ENCODE measurements around the gene IQGAP3.

Gene IQGAP3

DNA sequence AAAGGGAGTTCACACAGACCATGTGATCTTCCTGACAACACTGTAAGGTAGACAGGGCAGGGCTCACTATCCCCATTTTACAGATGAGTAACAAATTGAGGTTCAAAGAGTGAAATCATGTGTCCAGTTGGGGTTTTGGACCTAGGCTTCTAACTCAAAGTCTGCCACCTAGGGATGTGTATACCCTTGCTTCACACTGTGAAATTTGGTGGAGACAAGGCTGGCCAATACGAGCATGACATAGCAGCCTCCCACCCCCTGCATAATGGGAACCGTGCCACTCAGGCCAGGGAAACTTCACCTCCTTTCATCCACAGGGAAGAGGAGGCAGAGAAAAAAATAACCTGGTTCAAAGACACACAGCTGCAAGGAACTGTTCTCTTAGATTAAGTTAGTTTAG is 6.8 kb downstream of the IQGAP3 start:
- no peak overlapping the region for H3K27ac ChIP-seq

DNA sequence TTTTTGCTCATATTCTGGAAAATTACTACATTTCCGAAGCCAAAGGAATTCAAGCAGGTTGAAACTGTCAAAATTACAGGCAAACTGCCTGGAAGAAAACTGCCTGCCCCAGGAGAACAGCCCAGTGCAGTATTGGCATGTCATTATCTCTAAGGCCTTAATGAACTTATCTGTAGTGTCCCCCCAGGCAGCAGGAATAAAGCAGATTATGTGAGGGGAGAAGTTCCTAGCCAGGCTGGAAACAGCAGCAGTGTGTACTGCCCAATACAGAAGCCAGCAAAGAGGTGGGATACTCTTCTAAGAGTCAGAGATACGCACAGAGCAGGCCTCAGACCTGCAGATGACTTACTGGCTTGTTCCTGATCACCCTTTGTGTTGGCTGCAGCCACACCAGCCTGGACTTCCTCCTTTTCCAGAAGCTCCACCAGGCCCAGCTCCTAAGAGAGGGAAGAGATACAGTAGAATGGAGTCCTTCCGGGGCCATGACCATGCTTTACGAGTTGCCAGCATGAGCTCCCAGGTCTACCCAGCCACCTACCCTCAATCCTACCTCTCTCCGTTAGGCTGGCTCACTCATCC is 11.7 kb downstream of the IQGAP3 start:
- TF ChIP-seq ZFX (IDR thresholded peaks at IDR 0.05; ENCODE audit: borderline replicate concordance), result no peak
- TF ChIP-seq, protein P1, sequence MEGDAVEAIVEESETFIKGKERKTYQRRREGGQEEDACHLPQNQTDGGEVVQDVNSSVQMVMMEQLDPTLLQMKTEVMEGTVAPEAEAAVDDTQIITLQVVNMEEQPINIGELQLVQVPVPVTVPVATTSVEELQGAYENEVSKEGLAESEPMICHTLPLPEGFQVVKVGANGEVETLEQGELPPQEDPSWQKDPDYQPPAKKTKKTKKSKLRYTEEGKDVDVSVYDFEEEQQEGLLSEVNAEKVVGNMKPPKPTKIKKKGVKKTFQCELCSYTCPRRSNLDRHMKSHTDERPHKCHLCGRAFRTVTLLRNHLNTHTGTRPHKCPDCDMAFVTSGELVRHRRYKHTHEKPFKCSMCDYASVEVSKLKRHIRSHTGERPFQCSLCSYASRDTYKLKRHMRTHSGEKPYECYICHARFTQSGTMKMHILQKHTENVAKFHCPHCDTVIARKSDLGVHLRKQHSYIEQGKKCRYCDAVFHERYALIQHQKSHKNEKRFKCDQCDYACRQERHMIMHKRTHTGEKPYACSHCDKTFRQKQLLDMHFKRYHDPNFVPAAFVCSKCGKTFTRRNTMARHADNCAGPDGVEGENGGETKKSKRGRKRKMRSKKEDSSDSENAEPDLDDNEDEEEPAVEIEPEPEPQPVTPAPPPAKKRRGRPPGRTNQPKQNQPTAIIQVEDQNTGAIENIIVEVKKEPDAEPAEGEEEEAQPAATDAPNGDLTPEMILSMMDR (IDR thresholded peaks at IDR 0.05), result no peak
- H3K27ac ChIP-seq, result peak overlapping the region; percentile 43

More for the DNA sequence above, 6.8 kb downstream of the IQGAP3 start:
- TF ChIP-seq ZFX (IDR thresholded peaks at IDR 0.05; ENCODE audit: borderline replicate concordance), result no peak
- TF ChIP-seq, protein P1 (IDR thresholded peaks at IDR 0.05), result no peak

DNA sequence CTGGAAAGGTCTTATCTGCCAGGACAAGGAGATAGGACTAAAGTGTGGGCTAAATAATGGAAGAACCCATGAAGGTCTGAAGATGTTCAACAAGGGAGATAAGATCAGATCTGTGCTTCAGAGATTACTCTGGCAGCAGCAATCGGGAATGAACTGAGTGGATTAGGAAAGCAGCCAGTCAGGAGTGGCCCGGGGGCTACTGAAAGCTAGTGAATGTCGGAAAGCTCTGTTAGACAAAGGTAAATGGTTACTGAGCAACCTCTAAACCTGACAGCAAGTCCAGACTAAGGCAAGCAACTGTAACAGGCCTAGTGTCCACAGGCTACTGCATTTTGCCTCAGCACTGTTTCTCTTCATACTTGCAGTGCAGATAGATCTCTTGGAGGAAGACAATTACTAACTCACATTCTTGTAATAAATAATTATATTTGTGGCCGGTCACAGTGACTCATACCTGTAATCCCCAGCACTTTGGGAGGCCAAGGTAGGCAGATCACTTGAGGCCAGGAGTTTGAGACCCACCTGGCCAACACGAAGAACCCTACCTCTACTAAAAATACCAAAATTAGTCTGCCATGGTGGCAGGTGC is 12.5 kb downstream of the IQGAP3 start:
- TF ChIP-seq, protein P1 (IDR thresholded peaks at IDR 0.05), result no peak
- TF ChIP-seq ZFX (IDR thresholded peaks at IDR 0.05; ENCODE audit: borderline replicate concordance), result no peak
- peak overlapping the region; percentile 43 for H3K27ac ChIP-seq

DNA sequence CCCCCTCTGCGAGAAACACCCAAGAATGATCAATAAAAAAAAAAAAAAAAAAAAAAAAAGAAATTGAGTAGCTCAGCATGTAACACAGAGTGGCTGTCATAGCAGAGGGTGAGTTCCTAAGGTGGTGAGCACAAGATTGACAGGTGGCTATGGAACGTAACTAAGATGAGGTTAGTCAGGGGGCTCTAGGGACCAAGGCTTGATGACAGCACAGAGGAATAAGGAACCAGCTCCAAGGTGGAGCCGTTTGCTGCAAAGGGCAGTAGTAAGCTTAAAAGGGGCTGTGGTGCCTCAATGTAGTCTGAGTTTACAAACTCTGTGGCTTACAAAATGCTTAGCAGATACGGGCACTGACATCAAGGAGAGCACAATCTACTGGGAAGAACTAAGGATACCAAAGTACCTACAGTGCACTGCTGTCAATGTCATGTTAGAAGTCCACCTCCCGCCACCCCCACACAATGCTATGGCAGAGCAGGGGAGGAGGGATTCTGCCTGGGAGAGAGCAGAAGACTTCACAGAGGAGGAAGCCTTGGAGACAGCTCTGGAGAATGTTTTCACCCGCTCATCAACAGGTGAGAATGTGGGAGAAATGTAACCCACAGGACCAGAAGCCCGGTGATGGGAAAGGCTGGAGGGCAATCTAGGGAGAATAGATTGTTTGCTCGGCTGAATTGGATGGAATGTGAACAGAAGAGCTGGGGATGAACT is 13.1 kb downstream of the IQGAP3 start:
- H3K27ac ChIP-seq, result peak overlapping the region; percentile 43
- TF ChIP-seq, protein P1 (IDR thresholded peaks at IDR 0.05), result no peak
- TF ChIP-seq ZFX (IDR thresholded peaks at IDR 0.05; ENCODE audit: borderline replicate concordance), result no peak

DNA sequence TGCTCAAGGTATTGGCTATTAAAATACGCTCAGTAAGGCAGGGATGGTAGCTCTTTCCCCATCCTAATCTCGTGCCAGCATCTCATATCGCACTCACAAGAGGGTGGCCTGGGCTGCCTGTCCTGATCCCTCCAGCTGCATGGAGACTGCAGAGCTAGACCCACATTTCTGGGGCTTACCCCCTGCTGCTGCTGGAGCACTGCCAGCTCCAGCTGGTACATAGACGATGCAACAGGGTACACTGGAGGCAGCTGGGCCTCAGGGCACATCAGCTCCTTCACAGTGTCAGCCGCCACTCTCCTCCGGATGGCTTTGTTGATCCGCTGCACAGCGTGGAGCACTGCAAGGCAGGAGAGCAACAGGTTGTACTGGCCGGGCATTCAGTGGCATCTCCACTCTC is 16.0 kb downstream of the IQGAP3 start:
- H3K27ac ChIP-seq, result no peak overlapping the region; the same call in 1 of the 2 replicates
- no peak for TF ChIP-seq ZFX (IDR thresholded peaks at IDR 0.05; ENCODE audit: borderline replicate concordance)
- TF ChIP-seq, protein P1 (IDR thresholded peaks at IDR 0.05), result no peak

DNA sequence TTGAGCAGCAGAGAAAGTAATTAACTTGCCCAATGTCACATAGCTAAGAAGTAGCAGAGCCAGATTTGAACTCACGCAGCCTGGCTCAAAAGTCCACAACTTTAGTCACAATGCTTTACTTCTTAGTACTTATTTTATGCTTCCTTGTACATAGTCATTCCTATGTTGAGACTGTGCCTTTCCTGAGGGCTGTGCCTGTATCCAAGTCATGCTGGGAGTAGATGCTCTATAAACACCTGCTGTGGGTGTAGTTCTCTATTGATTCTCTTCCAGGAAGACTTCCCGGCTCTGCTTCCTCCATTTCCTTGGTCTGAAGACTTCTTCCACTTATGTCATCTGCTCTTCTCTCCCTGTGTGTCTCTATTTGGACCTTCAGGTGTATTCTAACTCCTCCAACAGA is 16.6 kb downstream of the IQGAP3 start:
- no peak for TF ChIP-seq ZFX (IDR thresholded peaks at IDR 0.05; ENCODE audit: borderline replicate concordance)
- TF ChIP-seq, protein P1 (IDR thresholded peaks at IDR 0.05), result no peak
- no peak overlapping the region; the same call in 1 of the 2 replicates for H3K27ac ChIP-seq

DNA sequence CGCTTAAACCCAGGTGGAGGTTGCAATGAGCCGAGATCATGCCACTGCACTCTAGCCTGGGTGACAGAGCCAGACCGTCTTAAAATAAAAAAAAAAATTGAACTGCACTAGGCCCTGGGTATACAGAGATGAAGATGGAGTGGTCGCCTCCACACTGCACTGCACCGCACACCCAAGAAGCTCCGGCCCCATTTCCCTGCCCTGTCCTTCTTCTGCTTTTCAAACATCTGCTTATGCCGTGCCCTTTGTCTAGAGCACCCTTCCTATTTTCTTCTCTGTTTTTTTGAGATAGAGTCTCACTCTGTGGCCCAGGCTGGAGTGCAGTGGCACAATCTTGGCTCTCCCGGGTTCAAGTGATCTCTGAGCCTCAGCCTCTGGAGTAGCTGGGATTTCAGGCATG is 17.4 kb downstream of the IQGAP3 start:
- no peak for TF ChIP-seq ZFX (IDR thresholded peaks at IDR 0.05; ENCODE audit: borderline replicate concordance)
- TF ChIP-seq, protein P1 (IDR thresholded peaks at IDR 0.05), result no peak
- no peak overlapping the region for H3K27ac ChIP-seq

Data from 22Rv1 (cell line).